ENCODE measurements around the gene BBS2. TPM values are rescaled to one million over a fixed set of nuclear protein-coding genes. Genes with fewer than 3 reads are reported as not detected.
A peak's percentile ranks its signal among the peaks of the same experiment; 100 is the strongest.

Gene BBS2
- total and polyA plus RNA-seq, 9 of the 15 experiments (the other 6 are each of a cell fraction or from before 2014, with no cell fraction given) = 4.2 to 22.7 (median 10.2) TPM

- TF ChIP-seq, protein P1, sequence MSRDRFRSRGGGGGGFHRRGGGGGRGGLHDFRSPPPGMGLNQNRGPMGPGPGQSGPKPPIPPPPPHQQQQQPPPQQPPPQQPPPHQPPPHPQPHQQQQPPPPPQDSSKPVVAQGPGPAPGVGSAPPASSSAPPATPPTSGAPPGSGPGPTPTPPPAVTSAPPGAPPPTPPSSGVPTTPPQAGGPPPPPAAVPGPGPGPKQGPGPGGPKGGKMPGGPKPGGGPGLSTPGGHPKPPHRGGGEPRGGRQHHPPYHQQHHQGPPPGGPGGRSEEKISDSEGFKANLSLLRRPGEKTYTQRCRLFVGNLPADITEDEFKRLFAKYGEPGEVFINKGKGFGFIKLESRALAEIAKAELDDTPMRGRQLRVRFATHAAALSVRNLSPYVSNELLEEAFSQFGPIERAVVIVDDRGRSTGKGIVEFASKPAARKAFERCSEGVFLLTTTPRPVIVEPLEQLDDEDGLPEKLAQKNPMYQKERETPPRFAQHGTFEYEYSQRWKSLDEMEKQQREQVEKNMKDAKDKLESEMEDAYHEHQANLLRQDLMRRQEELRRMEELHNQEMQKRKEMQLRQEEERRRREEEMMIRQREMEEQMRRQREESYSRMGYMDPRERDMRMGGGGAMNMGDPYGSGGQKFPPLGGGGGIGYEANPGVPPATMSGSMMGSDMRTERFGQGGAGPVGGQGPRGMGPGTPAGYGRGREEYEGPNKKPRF (IDR thresholded peaks at IDR 0.05; ENCODE audit: low read depth, low read length) = no peak
- TF ChIP-seq, protein P2, sequence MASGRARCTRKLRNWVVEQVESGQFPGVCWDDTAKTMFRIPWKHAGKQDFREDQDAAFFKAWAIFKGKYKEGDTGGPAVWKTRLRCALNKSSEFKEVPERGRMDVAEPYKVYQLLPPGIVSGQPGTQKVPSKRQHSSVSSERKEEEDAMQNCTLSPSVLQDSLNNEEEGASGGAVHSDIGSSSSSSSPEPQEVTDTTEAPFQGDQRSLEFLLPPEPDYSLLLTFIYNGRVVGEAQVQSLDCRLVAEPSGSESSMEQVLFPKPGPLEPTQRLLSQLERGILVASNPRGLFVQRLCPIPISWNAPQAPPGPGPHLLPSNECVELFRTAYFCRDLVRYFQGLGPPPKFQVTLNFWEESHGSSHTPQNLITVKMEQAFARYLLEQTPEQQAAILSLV (tag; IDR thresholded peaks at IDR 0.05) = no peak
- no peak for TF ChIP-seq STAG1 (CRISPR knock-in tag; IDR thresholded peaks at IDR 0.05; ENCODE audit: borderline replicate concordance)
- no peak for TF ChIP-seq RBFOX2 (IDR thresholded peaks at IDR 0.05; ENCODE audit: low read depth, low read length)
- TF ChIP-seq MBD2 (IDR thresholded peaks at IDR 0.05; ENCODE audit: borderline replicate concordance, low read depth) = no peak
- no peak for TF ChIP-seq EP300 (IDR thresholded peaks at IDR 0.05; ENCODE audit: low read length)
- no peak for TF ChIP-seq FOXA3 (CRISPR knock-in tag; conservative IDR thresholded peaks at IDR 0.05 in 1 of 2, IDR thresholded peaks at IDR 0.05 in 1 of 2)
- no peak for TF ChIP-seq ZNF586 (CRISPR knock-in tag; conservative IDR thresholded peaks at IDR 0.05)
- peak; percentile 42; the same call in 1 of the 2 replicates for TF ChIP-seq DPF2 (IDR thresholded peaks at IDR 0.05)
- no peak for TF ChIP-seq MAFK (IDR thresholded peaks at IDR 0.05; ENCODE audit: low read length)
- no peak for TF ChIP-seq ZNF444 (CRISPR knock-in tag; IDR thresholded peaks at IDR 0.05)
- TF ChIP-seq TAL1 (IDR thresholded peaks at IDR 0.05) = peak; percentile 25; the same call in 1 of the 2 replicates
- TF ChIP-seq TCF3 (CRISPR knock-in tag; IDR thresholded peaks at IDR 0.05) = peak; percentile 56
- TF ChIP-seq ZNF197 (CRISPR knock-in tag; IDR thresholded peaks at IDR 0.05; ENCODE audit: low read depth) = no peak
- TF ChIP-seq HMG20A (CRISPR knock-in tag; conservative IDR thresholded peaks at IDR 0.05) = no peak
- peak; percentile 31; the same call in 1 of the 2 replicates for TF ChIP-seq CBFA2T3 (IDR thresholded peaks at IDR 0.05)
- TF ChIP-seq, protein P3, sequence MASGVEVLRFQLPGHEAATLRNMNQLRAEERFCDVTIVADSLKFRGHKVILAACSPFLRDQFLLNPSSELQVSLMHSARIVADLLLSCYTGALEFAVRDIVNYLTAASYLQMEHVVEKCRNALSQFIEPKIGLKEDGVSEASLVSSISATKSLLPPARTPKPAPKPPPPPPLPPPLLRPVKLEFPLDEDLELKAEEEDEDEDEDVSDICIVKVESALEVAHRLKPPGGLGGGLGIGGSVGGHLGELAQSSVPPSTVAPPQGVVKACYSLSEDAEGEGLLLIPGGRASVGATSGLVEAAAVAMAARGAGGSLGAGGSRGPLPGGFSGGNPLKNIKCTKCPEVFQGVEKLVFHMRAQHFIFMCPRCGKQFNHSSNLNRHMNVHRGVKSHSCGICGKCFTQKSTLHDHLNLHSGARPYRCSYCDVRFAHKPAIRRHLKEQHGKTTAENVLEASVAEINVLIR (CRISPR knock-in tag; IDR thresholded peaks at IDR 0.05) = no peak
- TF ChIP-seq, protein P4, sequence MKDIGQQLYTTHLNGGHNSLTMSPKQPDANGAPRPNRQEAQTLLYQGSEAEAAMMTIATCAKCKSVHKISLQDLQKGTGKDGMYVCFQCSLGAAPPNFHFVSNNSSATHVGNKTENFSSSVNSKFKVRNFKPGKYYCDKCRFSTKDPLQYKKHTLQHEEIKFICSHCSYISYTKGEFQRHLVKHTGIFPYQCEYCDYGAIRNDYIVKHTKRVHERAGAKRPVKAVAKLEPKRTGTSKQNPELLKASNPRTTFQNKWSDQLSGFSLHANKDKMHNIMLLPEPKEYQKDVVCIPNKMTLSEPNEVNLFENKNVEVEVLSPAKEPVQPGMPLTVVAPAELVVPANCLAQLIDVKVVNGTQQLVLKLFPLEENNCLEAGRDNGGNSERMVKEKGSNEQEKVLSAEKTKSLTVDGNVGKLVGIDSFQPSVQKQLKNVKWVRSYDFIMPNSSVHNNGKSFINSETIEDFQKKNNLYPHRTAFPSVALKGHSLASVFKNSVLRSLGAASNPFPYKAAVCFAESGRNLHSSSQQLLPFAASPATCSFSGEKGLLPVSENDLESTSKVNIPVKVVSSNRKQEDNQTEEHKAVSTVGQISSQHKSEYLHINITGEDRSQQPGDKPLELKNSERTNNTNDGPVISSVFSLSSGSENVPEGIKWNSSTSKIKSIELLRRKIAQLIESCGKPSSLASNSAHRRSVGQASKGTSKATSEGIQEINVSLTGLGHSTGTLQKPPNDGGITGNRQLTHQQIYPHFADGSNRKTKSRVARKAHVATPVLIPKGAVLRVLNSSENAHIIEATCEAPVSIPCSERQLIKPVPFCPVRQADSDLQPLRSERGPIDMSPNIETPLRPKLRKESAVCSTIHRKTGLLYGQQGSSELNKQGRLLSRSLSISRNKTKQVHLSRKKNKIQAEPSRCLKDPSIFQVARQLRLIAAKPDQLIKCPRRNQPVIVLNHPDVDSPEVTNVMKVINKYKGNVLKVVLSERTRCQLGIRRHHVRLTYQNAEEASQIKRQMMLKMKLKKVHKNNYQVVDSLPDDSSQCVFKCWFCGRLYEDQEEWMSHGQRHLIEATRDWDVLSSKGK (CRISPR knock-in tag; IDR thresholded peaks at IDR 0.05) = no peak
Measured at GRCh38 chr16:56481468-56482122, 38.2 kb downstream of the BBS2 start (continued).

Measured in K562 (cell line).